HG03575 (cell line): Measurements from ENCODE around the gene PNPLA2.

ENCODE experiments used
- ATAC-seq: cut with Tn5 transposase; IDR thresholded peaks from one replicate; pipeline ENCODE4 v1.9.1; 2021; ENCODE audit not compliant: unreplicated experiment, insufficient number of reproducible peaks, low FRiP score; ENCODE audit errors: extremely low read depth

The PNPLA2 gene

DNA sequence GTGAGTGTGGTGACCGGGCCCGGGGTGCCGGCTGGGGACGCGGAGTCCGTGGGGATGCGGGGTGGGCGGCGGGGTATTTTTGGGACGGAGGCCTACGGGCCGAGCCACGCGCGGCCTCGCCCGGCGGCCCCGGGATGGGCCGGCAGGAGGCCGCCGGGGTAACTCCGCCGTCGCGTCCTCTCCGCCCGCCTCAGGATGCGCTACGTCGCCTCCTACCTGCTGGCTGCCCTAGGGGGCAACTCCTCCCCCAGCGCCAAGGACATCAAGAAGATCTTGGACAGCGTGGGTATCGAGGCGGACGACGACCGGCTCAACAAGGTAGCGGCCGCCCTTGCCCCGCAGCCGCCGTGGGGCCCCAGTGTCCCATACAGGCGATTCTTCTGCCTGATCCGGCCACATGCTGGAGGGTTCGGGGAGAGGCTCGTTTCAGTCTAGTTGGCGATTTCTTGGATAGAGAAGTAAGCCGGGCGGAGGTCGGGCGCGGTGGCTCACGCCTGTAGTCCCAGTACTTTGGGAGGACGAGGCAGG lies 8.6 kb upstream of the PNPLA2 start:
- no peak for ATAC-seq

DNA sequence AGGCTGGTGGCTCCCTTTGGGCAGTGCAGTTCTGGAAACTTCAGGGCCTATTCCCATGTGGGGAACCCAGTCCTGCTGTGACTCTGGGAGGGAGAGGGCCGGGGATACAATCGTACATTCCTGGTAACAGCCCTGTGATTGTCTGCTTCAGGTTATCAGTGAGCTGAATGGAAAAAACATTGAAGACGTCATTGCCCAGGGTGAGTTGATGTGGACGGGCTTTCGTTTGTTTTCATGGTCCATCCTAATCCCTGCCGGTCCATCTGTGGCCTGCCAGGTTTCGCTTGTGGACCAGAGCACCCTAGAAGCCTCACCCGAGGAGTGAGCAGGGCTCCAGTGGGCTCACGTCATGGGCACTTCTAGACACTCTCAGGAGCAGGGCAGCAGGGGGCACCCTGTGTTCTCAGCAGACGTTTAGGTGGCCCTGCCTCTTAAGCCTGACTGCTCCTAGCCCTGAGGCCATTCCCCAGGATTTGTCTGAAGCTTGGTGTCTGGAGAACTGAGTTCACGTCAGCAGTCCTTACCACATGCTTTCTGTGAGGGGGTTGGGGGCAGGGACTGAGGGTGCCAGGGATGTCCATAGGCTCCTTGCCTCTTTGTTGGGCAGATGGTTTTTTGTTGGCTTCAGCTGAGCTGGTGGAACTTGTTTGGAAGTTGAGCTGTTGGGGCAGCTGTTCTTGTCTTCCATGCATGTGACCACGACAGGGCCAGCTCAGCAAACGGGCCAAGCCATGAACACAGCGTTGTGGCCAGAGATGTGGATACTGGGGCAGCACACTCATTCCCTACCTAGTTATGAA lies 7.1 kb upstream of the PNPLA2 start:
- no peak for ATAC-seq

DNA sequence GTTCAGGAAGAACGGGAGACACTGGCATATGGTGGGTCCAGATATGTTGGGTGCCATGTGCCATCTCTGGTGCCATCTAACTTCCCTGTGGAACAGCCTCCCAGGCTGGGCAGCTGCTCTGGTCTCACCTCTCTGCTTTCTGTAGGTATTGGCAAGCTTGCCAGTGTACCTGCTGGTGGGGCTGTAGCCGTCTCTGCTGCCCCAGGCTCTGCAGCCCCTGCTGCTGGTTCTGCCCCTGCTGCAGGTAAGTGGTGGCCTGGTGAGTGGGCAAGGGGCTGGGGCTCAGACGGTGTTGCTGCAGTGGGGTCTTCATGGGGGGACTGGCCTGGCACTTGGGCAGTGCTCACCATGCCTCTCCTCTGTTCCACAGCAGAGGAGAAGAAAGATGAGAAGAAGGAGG lies 6.3 kb upstream of the PNPLA2 start:
- no peak for ATAC-seq

- no peak for ATAC-seq
These were observed 5.7 kb upstream of the PNPLA2 start for GRCh38 chr11:813072-813455.

DNA sequence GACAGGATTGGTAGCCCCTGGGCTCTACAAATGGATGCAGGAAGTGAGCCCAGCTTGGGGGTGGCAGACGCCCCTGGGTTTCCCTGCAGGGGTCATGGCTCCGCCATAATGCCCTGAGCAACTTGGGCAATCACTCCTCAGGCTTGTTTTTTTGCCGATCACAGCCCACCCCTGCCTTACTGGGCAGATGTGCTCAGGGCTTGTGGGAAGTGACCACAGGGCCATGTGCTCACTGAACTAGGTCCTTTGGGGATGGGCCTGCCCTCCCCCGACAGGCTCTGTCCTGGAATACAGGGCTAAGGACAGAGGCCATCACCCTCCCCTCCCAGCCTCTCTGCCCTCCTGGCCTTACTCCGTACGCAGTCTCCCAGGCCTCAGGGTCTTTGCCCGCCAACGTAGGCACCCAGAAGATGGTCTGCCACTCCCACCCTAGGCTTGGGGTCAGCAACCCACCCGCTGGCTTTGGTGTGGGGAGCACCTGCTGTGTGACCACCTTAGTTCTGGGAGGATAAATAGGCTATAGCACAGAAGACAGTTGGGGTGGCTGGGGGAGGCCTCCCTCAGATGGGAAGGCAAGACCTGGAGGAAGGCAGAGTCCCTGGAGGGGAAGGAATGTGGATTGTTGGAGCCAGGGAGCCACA lies 5.1 kb upstream of the PNPLA2 start:
- no peak for ATAC-seq

GRCh38 chr11:815675-816432 lies 2.9 kb upstream of the PNPLA2 start:
- ATAC-seq: no peak

DNA sequence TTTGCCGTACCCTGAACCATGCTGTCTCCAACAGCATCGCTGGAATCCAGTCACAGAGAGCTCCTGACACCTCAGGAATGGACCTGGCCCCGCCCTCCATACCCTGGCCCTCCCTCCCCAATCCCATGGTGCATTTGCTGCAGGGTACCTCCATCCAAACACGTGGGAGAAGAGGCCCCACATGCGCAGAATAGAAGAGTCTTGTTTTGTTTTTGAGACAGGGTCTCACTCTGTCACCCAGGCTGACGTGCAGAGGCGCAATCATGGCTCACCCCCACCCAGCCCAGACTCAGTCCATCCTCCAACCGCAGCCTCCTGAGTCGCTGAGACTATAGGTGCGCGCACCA lies 2.3 kb upstream of the PNPLA2 start:
- no peak for ATAC-seq

DNA sequence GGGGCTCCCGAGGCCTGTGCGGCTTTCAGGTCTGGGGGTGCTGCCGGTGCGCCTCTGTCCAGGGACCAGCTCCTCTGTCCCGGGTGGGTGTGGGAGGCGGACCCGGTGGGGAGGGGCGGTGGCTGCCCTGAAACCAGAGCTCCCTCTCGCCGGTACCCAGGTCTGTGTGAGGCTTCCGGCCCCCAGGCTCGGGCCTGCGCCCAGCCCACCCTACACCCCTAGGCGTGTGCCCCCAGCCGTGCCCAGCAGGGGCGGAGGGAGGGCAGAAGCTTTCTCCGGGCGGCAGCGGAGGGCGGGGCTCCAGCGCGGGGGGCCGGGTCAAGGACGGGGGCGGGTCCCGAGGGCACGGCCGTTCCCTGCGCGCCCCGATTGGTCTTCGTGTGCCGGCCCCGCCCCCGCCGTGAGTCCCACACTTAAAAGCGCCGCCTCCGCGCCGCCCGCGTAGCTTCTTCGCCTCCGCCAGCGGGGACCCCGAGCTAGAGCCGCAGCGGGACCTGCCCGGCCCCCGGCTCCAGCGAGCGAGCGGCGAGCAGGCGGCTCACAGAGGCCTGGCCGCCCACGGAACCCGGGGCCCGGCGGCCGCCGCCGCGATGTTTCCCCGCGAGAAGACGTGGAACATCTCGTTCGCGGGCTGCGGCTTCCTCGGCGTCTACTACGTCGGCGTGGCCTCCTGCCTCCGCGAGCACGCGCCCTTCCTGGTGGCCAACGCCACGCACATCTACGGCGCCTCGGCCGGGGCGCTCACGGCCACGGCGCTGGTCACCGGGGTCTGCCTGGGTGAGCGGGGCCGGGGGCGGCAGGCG lies 616 bp downstream of the PNPLA2 start:
- ATAC-seq: no peak

- no peak for ATAC-seq
These were observed 1.4 kb downstream of the PNPLA2 start for GRCh38 chr11:819943-820649.

GRCh38 chr11:820655-821511 lies 2.2 kb downstream of the PNPLA2 start:
- ATAC-seq: no peak

- ATAC-seq: no peak
These were observed 3.0 kb downstream of the PNPLA2 start for GRCh38 chr11:821512-822371.

DNA sequence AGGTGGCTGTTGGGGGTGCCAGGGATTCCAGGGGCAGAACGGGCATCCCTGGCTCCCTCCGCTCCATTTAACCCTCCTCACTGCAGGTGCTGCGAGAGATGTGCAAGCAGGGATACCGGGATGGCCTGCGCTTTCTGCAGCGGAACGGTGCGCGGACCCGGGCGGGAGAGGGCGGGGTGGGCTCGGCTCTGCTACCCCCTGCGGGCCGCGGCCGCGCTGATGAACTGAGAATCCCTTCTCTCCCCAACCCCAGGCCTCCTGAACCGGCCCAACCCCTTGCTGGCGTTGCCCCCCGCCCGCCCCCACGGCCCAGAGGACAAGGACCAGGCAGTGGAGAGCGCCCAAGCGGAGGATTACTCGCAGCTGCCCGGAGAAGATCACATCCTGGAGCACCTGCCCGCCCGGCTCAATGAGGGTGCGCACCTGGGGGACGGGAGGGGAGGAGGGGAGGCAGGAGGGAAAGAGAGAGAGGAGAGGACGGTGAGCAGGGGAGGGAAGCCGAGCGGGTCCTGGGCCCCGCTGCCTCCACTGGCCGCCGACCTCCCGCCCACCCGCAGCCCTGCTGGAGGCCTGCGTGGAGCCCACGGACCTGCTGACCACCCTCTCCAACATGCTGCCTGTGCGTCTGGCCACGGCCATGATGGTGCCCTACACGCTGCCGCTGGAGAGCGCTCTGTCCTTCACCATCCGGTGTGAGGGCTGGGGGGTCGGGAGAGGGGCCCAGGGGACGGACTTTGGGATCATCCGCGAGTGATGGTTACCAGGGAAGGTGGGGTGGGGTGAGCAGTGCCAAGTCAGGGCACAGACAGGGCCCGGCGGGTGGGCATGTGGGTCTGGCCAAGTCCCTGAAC lies 5.0 kb downstream of the PNPLA2 start:
- ATAC-seq: no peak

DNA sequence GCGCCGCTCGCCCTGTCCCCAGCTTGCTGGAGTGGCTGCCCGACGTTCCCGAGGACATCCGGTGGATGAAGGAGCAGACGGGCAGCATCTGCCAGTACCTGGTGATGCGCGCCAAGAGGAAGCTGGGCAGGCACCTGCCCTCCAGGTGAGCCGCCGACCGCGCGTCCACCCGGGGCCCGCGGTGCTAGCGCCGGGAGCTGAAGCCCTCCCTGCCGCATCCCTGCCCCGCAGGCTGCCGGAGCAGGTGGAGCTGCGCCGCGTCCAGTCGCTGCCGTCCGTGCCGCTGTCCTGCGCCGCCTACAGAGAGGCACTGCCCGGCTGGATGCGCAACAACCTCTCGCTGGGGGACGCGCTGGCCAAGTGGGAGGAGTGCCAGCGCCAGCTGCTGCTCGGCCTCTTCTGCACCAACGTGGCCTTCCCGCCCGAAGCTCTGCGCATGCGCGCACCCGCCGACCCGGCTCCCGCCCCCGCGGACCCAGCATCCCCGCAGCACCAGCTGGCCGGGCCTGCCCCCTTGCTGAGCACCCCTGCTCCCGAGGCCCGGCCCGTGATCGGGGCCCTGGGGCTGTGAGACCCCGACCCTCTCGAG lies 5.7 kb downstream of the PNPLA2 start:
- no peak for ATAC-seq

DNA sequence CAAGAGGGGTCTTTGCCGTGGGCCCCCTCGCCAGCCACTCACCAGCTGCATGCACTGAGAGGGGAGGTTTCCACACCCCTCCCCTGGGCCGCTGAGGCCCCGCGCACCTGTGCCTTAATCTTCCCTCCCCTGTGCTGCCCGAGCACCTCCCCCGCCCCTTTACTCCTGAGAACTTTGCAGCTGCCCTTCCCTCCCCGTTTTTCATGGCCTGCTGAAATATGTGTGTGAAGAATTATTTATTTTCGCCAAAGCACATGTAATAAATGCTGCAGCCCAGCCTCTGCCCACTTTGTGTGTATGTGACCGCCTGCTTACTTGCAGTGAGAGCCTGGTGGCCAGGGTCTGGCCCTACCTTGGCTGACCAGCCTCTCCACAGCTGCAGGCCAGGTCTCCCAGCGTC lies 6.2 kb downstream of the PNPLA2 start:
- no peak for ATAC-seq

DNA sequence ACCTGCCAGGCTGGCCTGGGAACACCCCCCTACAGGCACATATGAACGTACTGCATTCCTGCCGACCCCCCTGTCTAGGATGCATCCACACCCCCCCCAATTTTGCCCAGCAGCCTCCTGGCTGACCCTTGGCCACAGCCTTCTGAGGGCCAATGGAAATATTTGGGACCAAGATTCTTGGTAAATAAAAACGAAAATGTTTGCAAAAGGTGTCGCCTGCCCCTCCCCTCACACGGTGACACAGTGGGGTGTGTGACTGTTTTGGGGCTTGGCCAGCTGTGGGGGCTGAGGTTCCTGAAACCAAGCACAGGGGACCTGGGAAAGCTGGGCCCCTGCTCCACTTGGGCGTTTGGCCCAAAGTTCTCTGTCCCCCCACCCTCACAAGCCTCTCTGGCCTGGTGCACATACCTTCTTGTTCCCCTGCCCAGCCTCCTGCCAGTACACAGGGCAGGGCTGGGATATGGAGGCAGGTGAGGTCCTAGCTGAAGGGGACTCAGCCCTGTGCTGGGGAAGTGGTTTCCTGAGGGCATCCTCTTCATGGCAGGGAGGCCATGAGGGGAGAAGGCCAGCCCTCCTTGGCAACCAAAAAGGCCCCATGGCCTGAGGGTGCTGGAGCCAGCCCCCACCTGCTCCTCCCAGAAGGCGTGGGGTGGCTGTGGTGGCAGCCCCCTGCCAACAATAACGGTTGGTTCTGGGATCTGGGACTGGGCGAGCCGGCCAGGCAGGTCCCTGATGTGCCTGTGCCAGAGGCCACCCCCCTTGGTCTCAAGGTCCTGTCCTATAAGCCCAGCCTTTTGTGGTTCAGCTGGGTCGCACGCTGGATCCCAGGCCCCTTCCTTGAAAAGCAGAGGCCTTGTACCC lies 6.9 kb downstream of the PNPLA2 start:
- no peak for ATAC-seq
